H9 (cell line): ENCODE data around the gene THOC2. TPM values are rescaled to one million over a fixed set of nuclear protein-coding genes. Genes with fewer than 3 reads are reported as not detected.

ENCODE experiments used
- DNase-seq: peaks from one replicate; pipeline ENCODE4 v3.0.0-alpha.2; 2017
- H2AFZ ChIP-seq: one replicate; pipeline ENCODE4 v1.6.1; 2013; ENCODE audit warnings: mild to moderate bottlenecking, low read length, control low read depth, moderate library complexity
- H2AK5ac ChIP-seq: 2 replicates; pipeline ENCODE4 v1.6.1; 2013; ENCODE audit warnings: low read length, control low read depth, mixed read lengths; ENCODE audit not compliant: insufficient read length
- H2BK120ac ChIP-seq: one replicate; pipeline ENCODE4 v1.6.1; 2013; ENCODE audit warnings: low read depth, mild to moderate bottlenecking, low read length, control low read depth, inconsistent platforms; ENCODE audit not compliant: poor library complexity, severe bottlenecking
- H2BK12ac ChIP-seq: 2 replicates; pipeline ENCODE4 v1.6.1; 2013; ENCODE audit warnings: low read length, control low read depth, mixed read lengths, low read depth; ENCODE audit not compliant: insufficient read length
- H2BK15ac ChIP-seq: 2 replicates; pipeline ENCODE4 v1.6.1; 2013; ENCODE audit warnings: low read depth, low read length, control low read depth
- H2BK20ac ChIP-seq: one replicate; pipeline ENCODE4 v1.6.1; 2013; ENCODE audit warnings: low read depth, mild to moderate bottlenecking, low read length, control low read depth, inconsistent platforms; ENCODE audit not compliant: poor library complexity, severe bottlenecking
- H2BK5ac ChIP-seq: 2 replicates; pipeline ENCODE4 v1.6.1; 2013; ENCODE audit warnings: low read length, control low read depth, mixed read lengths; ENCODE audit not compliant: insufficient read length
- H3K14ac ChIP-seq: 2 replicates; pipeline ENCODE4 v1.6.1; 2013; ENCODE audit warnings: low read length, control low read depth; ENCODE audit not compliant: insufficient read depth
- H3K18ac ChIP-seq: 2 replicates; pipeline ENCODE4 v1.6.1; 2013; ENCODE audit warnings: low read depth, mild to moderate bottlenecking, mixed read lengths, low read length, control low read depth; ENCODE audit not compliant: insufficient read length
- H3K23ac ChIP-seq: 2 replicates; pipeline ENCODE4 v1.6.1; 2013; ENCODE audit warnings: low read length, control low read depth, mixed read lengths, low read depth; ENCODE audit not compliant: insufficient read length
- H3K23me2 ChIP-seq: 2 replicates; pipeline ENCODE4 v1.6.1; 2013; ENCODE audit warnings: low read depth, mild to moderate bottlenecking, mixed read lengths, low read length, control low read depth; ENCODE audit not compliant: insufficient read length, poor library complexity, severe bottlenecking
- H3K27ac ChIP-seq: 2 replicates; pipeline ENCODE4 v1.5.1; 2013; ENCODE audit warnings: low read length, control low read depth, mixed read lengths, low read depth; ENCODE audit not compliant: insufficient read length
- H3K27me3 ChIP-seq: 2 replicates; pipeline ENCODE4 v1.6.1; 2013; ENCODE audit warnings: low read length, control low read depth, inconsistent platforms; ENCODE audit not compliant: insufficient read depth
- H3K4ac ChIP-seq: 2 replicates; pipeline ENCODE4 v1.6.1; 2013; ENCODE audit warnings: low read depth, mild to moderate bottlenecking, control low read depth, inconsistent platforms, low read length, moderate library complexity
- H3K4me1 ChIP-seq: 2 replicates; pipeline ENCODE4 v1.6.1; 2013; ENCODE audit warnings: low read length, control low read depth, inconsistent platforms; ENCODE audit not compliant: insufficient read depth
- H3K4me2 ChIP-seq: 2 replicates; pipeline ENCODE4 v1.6.1; 2013; ENCODE audit warnings: low read length, control low read depth, mixed read lengths; ENCODE audit not compliant: insufficient read length, insufficient read depth
- H3K56ac ChIP-seq: 2 replicates; pipeline ENCODE4 v1.6.1; 2013; ENCODE audit warnings: low read depth, mild to moderate bottlenecking, mixed read lengths, low read length, control low read depth; ENCODE audit not compliant: insufficient read length
- H3K79me1 ChIP-seq: 2 replicates; pipeline ENCODE4 v1.6.1; 2013; ENCODE audit warnings: low read depth, mild to moderate bottlenecking, moderate library complexity, low read length, control low read depth, inconsistent platforms; ENCODE audit not compliant: insufficient read depth, poor library complexity, severe bottlenecking
- H3K79me2 ChIP-seq: 2 replicates; pipeline ENCODE4 v1.6.1; 2013; ENCODE audit warnings: low read length, control low read depth, inconsistent platforms; ENCODE audit not compliant: insufficient read depth
- H3K9ac ChIP-seq: 2 replicates; pipeline ENCODE4 v1.6.1; 2013; ENCODE audit warnings: low read length, control low read depth, mixed read lengths; ENCODE audit not compliant: insufficient read length; ENCODE audit errors: extremely low read depth
- H3K9me3 ChIP-seq: one replicate; pipeline ENCODE4 v1.6.1; 2013; ENCODE audit warnings: low read depth, low read length, inconsistent platforms; ENCODE audit not compliant: control insufficient read depth
- H3T11ph ChIP-seq: one replicate; pipeline ENCODE4 v1.6.1; 2013; ENCODE audit warnings: mild to moderate bottlenecking, low read length, control low read depth, inconsistent platforms
- H4K20me1 ChIP-seq: one replicate; pipeline ENCODE4 v1.6.1; 2013; ENCODE audit not compliant: control insufficient read depth, insufficient read length, insufficient read depth
- H4K5ac ChIP-seq: 2 replicates; pipeline ENCODE4 v1.6.1; 2013; ENCODE audit warnings: low read depth, mild to moderate bottlenecking, mixed read lengths, low read length, control low read depth; ENCODE audit not compliant: insufficient read length
- H4K8ac ChIP-seq: replicated peaks from 2 replicates; pipeline ENCODE4 v1.6.1; 2013; ENCODE audit warnings: low read length, control low read depth, mixed read lengths, low read depth; ENCODE audit not compliant: insufficient read length
- H4K91ac ChIP-seq: 2 replicates; pipeline ENCODE4 v1.6.1; 2013; ENCODE audit warnings: low read depth, mild to moderate bottlenecking, moderate library complexity, mixed read lengths, low read length, control low read depth; ENCODE audit not compliant: insufficient read length
- H3K27ac Mint-ChIP-seq, 3 experiments: 2 replicates in 2 of 3; 3 replicates in 1 of 3; pipeline ENCODE4 v1.8.0; 2020 to 2021; ENCODE audit warnings: mixed read lengths in 3 of 3, mild to moderate bottlenecking in 1 of 3, moderate library complexity in 1 of 3
- H3K27me3 Mint-ChIP-seq: 2 replicates; pipeline ENCODE4 v1.8.0; 2021; ENCODE audit warnings: low read depth, mild to moderate bottlenecking, moderate library complexity, mixed read lengths
- H3K36me3 Mint-ChIP-seq, 3 experiments: 2 replicates in 2 of 3; 3 replicates in 1 of 3; pipeline ENCODE4 v1.8.0; 2020 to 2021; ENCODE audit warnings: low read depth in 3 of 3, mixed read lengths in 3 of 3; ENCODE audit not compliant: insufficient read depth in 1 of 3
- H3K4me1 Mint-ChIP-seq, 2 experiments: 2 replicates each; pipeline ENCODE4 v1.8.0; 2020; ENCODE audit warnings: mixed read lengths in 2 of 2
- H3K4me3 Mint-ChIP-seq, 2 experiments: 2 replicates in 1 of 2; 3 replicates in 1 of 2; pipeline ENCODE4 v1.8.0; 2020 to 2021; ENCODE audit warnings: mild to moderate bottlenecking in 2 of 2, mixed read lengths in 2 of 2, moderate library complexity in 1 of 2
- H3K9me3 Mint-ChIP-seq, 2 experiments: 2 replicates in 1 of 2; 3 replicates in 1 of 2; pipeline ENCODE4 v1.8.0; 2020; ENCODE audit warnings: mild to moderate bottlenecking in 2 of 2, mixed read lengths in 2 of 2, moderate library complexity in 1 of 2
- CTCF ChIP-seq: fragments of 200-600 bp; sonication (generic); conservative IDR thresholded peaks from 3 replicates; pipeline ENCODE4 v1.8.0; 2021; ENCODE audit warnings: antibody characterized with exemption, mild to moderate bottlenecking
- WGBS: extraction: QIAGEN DNeasy Blood & Tissue Kit; methylation state at CpG from one replicate; pipeline ENCODE4 v1.1.7; 2013; ENCODE audit warnings: missing lambda C conversion rate, low lambda C conversion rate, mixed read lengths; ENCODE audit not compliant: insufficient read length; ENCODE audit errors: extremely low coverage; 5-methylcytosine and 5-hydroxymethylcytosine counted together
- total RNA-seq: library from RNA; stranded (reverse); gene quantifications from 2 replicates; pipeline ENCODE4 v1.2.1, GENCODE V29; 2021

The THOC2 gene
- total RNA-seq, 1 experiment from 2014 or later, result 72.1 TPM

- Histone ChIP-seq H4K20me1 (no peaks in the 10 kb centered on the region), H2BK12ac (no peak overlapping the region), H3K56ac (no peak overlapping the region), H3K14ac (no peak overlapping the region), H3K4me1 (no peaks in the 10 kb centered on the region), H3K4ac (no peak overlapping the region), H3K27me3 (no peaks in the 10 kb centered on the region), H3K79me2 (no peaks in the 10 kb centered on the region), H4K5ac (no peak overlapping the region), H3K27ac (no peak overlapping the region), H3K9me3 (peaks cover 5% of the 10 kb centered on the region), H3T11ph (no peak overlapping the region), H3K23me2 (no peaks in the 10 kb centered on the region), H4K8ac (no peak overlapping the region), H3K23ac (no peak overlapping the region), H3K18ac (no peak overlapping the region), H2BK5ac (no peak overlapping the region), H2AK5ac (no peak overlapping the region), H2BK120ac (no peak overlapping the region), H3K79me1 (no peaks in the 10 kb centered on the region), H3K9ac (no peak overlapping the region), H2BK15ac (no peak overlapping the region), H2BK20ac (no peak overlapping the region), H2AFZ (no peak overlapping the region), H3K4me2 (no peak overlapping the region), H4K91ac (no peak overlapping the region)
- TF ChIP-seq CTCF, result no peak
- Mint-ChIP-seq H3K27ac (no peak overlapping the region), H3K4me1 (peaks cover 7 to 9% of the 10 kb centered on the region in 2 experiments), H3K36me3 (peaks cover 9 to 48% (median 45%) of the 10 kb centered on the region in 3 experiments; a peak in 6 of 7 replicates), H3K27me3 (no peaks in the 10 kb centered on the region), H3K9me3 (peaks cover 0 to 63% of the 10 kb centered on the region in 2 experiments; a peak in 4 of 5 replicates), H3K4me3 (no peak overlapping the region)
- no peak for DNase-seq
- no CpG with 5 or more reads among the region's 1 CpG for WGBS
Measured at GRCh38 chrX:123685232-123685631, 47.6 kb downstream of the THOC2 start.
